GM12878 (cell line): Measurements from ENCODE around the gene BEGAIN. TPM values are rescaled to one million over a fixed set of nuclear protein-coding genes. Genes with fewer than 3 reads are reported as not detected.

Experiments
- ATAC-seq: fragments of 200-7000 bp; cut with Tn5 transposase; 3 replicates; pipeline ENCODE4 v1.9.1; 2020; ENCODE audit warnings: mild to moderate bottlenecking, moderate library complexity
- BruUV-seq: library from RNA; stranded (reverse); fragments of 400-500 nt; replicated peaks from 2 replicates; lab custom pipeline; 2021; lab: Mats Ljungman, UMichigan
- CTCF ChIA-PET: fragments of 300-600 bp; sonication (Branson Sonifier 250); formaldehyde crosslinking; extraction: SDS; loops from one replicate; lab custom pipeline; 2021; ENCODE audit warnings: inconsistent platforms; lab: Yijun Ruan, JAX
- POLR2A ChIA-PET: fragments of 350-600 bp; formaldehyde crosslinking; extraction: SDS; loops from one replicate; lab custom pipeline; 2021; ENCODE audit warnings: inconsistent platforms; lab: Charles Lee
- RAD21 ChIA-PET: fragments of 300-600 bp; sonication (Branson Sonifier 250); formaldehyde crosslinking; loops from one replicate; lab custom pipeline; 2023; ENCODE audit warnings: antibody characterized with exemption; ENCODE audit not compliant: unreplicated experiment; lab: Charles Lee
- SMC1A ChIA-PET: fragments of 300-600 bp; sonication (Branson Sonifier 250); formaldehyde crosslinking; loops from one replicate; lab custom pipeline; 2023; ENCODE audit not compliant: unreplicated experiment, uncharacterized antibody; lab: Charles Lee
- DNase-seq: peaks from one replicate; pipeline ENCODE4 v3.0.0-alpha.2; 2011; ENCODE audit warnings: low read depth, low spot score
- FAIRE-seq: peaks from 3 replicates; lab custom pipeline; 2011; peaks lifted over from hg19 to GRCh38; lab: Jason Lieb, UNC
- H2AFZ ChIP-seq: 2 replicates; pipeline ENCODE4 v1.6.0; 2011; ENCODE audit warnings: low read depth, low read length, control low read depth; ENCODE audit not compliant: control insufficient read depth
- H3K27ac ChIP-seq: 2 replicates; pipeline ENCODE4 v1.5.1; 2011; ENCODE audit warnings: control low read depth; ENCODE audit not compliant: control insufficient read depth, insufficient read depth
- H3K27me3 ChIP-seq, 2 experiments: replicated peaks in 1 of 2; 2 replicates each; pipeline versions ENCODE4 v1.6.0 to v1.6.1; 2011; ENCODE audit warnings: low read length in 1 of 2; ENCODE audit not compliant: control insufficient read depth in 2 of 2, insufficient read depth in 2 of 2
- H3K36me3 ChIP-seq, 2 experiments: 2 replicates each; pipeline ENCODE4 v1.5.1; 2011; ENCODE audit warnings: low read length in 1 of 2; ENCODE audit not compliant: control insufficient read depth in 2 of 2, insufficient read depth in 2 of 2
- H3K4me1 ChIP-seq: 2 replicates; pipeline ENCODE4 v1.6.1; 2011; ENCODE audit warnings: mild to moderate bottlenecking, low read length, moderate library complexity, mixed read lengths; ENCODE audit not compliant: control insufficient read depth, insufficient read depth
- H3K4me2 ChIP-seq: 2 replicates; pipeline ENCODE4 v1.6.0; 2011; ENCODE audit warnings: control low read depth; ENCODE audit not compliant: control insufficient read depth, insufficient read depth
- H3K4me3 ChIP-seq: fragments of 200-600 bp; sonication (generic); 2 replicates; pipeline ENCODE4 v1.5.1; 2016
- H3K79me2 ChIP-seq: 2 replicates; pipeline ENCODE4 v1.6.0; 2011; ENCODE audit warnings: low read length; ENCODE audit not compliant: control insufficient read depth, insufficient read depth
- H3K9ac ChIP-seq: 2 replicates; pipeline ENCODE4 v1.8.0; 2011; ENCODE audit warnings: low read length, control low read depth, mixed read lengths; ENCODE audit not compliant: control insufficient read depth, insufficient read depth
- H3K9me3 ChIP-seq: replicated peaks from 3 replicates; pipeline ENCODE4 v1.5.1; 2011; ENCODE audit warnings: mild to moderate bottlenecking, low read length; ENCODE audit not compliant: control insufficient read depth, insufficient read depth
- H4K20me1 ChIP-seq: 2 replicates; pipeline ENCODE4 v1.6.0; 2011; ENCODE audit not compliant: control insufficient read depth, insufficient read depth
- EGR1 ChIP-seq, 2 experiments: IDR thresholded peaks; 1 replicate in 1 of 2; 2 replicates in 1 of 2; pipeline ENCODE4 v1.6.1; 2011 to 2012; ENCODE audit warnings: low read depth in 2 of 2, low read length in 2 of 2, borderline replicate concordance in 1 of 2, mild to moderate bottlenecking in 1 of 2, moderate library complexity in 1 of 2
- ETV6 ChIP-seq, 2 experiments: fragments of 450-650 bp in 1 of 2; IDR thresholded peaks in 1 of 2; conservative IDR thresholded peaks in 1 of 2; 2 replicates each; pipeline ENCODE4 v1.6.1; 2014; ENCODE audit warnings: antibody characterized with exemption in 1 of 2, borderline replicate concordance in 1 of 2, low read depth in 1 of 2, mild to moderate bottlenecking in 1 of 2, moderate library complexity in 1 of 2
- EZH2 ChIP-seq: IDR thresholded peaks from 2 replicates; pipeline ENCODE4 v1.6.1; 2012; ENCODE audit warnings: low read depth, mild to moderate bottlenecking, control low read depth, inconsistent platforms, low read length, borderline replicate concordance; ENCODE audit not compliant: control insufficient read depth
- HDGF ChIP-seq: fragments of 450-650 bp; IDR thresholded peaks from 2 replicates; pipeline ENCODE4 v1.6.1; 2016; ENCODE audit warnings: antibody characterized with exemption
- MLLT1 ChIP-seq: fragments of 450-650 bp; IDR thresholded peaks from 2 replicates; pipeline ENCODE4 v1.6.1; 2016; ENCODE audit warnings: mild to moderate bottlenecking
- NFIC ChIP-seq: IDR thresholded peaks from 2 replicates; pipeline ENCODE4 v1.6.1; 2012; ENCODE audit warnings: low read depth, mild to moderate bottlenecking, inconsistent platforms, low read length, moderate library complexity
- NFYA ChIP-seq: IDR thresholded peaks from 2 replicates; pipeline ENCODE4 v1.6.1; 2011; ENCODE audit warnings: low read depth, mild to moderate bottlenecking, low read length, improper control_type of control experiment, borderline replicate concordance
- NR2F1 ChIP-seq: fragments of 450-650 bp; conservative IDR thresholded peaks from 2 replicates; pipeline ENCODE4 v1.6.1; 2017; ENCODE audit warnings: mild to moderate bottlenecking
- SIN3A ChIP-seq: IDR thresholded peaks from 2 replicates; pipeline ENCODE4 v1.6.1; 2012; ENCODE audit warnings: low read depth, low read length, improper control_type of control experiment
- SUPT20H ChIP-seq: IDR thresholded peaks from 2 replicates; pipeline ENCODE4 v1.6.1; 2011; ENCODE audit warnings: low read depth, mild to moderate bottlenecking, low read length, moderate library complexity, borderline replicate concordance; ENCODE audit not compliant: control insufficient read depth
- SUZ12 ChIP-seq: fragments of 200-600 bp; sonication (generic); IDR thresholded peaks from one replicate; pipeline ENCODE4 v1.6.1; 2018; ENCODE audit warnings: antibody characterized with exemption, mild to moderate bottlenecking; ENCODE audit not compliant: unreplicated experiment
- YY1 ChIP-seq: IDR thresholded peaks from 2 replicates; pipeline ENCODE4 v1.6.1; 2011; ENCODE audit warnings: low read depth, mild to moderate bottlenecking, low read length
- ZNF274 ChIP-seq: IDR thresholded peaks from one replicate; pipeline ENCODE4 v1.8.0; 2011; ENCODE audit not compliant: insufficient read length, insufficient read depth
- WGBS: methylation state at CpG from one replicate; pipeline ENCODE4 v1.1.6; 2016; ENCODE audit warnings: low lambda C conversion rate; ENCODE audit not compliant: insufficient replicate concordance, insufficient coverage; ENCODE audit errors: missing lambda C conversion rate; 5-methylcytosine and 5-hydroxymethylcytosine counted together
- in situ Hi-C: fragments of 300-500 bp; cut with MboI; formaldehyde crosslinking; loops from 9 replicates; pipeline ENCODE4 v1.14.3; 2018; ENCODE audit warnings: mixed read lengths
- intact Hi-C: fragments of 100-400 bp; cut with micrococcal nuclease; formaldehyde crosslinking; loops from one replicate; pipeline ENCODE4 v1.14.2; 2022; ENCODE audit not compliant: unreplicated experiment
- polyA plus RNA-seq, 11 experiments: library from polyadenylated mRNA; depleted of rRNA in 4 of 11; unstranded in 6 of 11; stranded (reverse) in 5 of 11; fragments of >200 nt; fragmentation: Nextera tagmentation in 4 of 11; fragmentation: Illumina TruSeq in 1 of 11; extraction: Ambion mirVana in 4 of 11; extraction: Trizol in 1 of 11; gene quantifications; 1 replicate in 1 of 11; 2 replicates in 10 of 11; pipeline versions ENCODE4 v1.2.1 to v1.2.3, GENCODE V29; 2011 to 2016; ENCODE audit warnings: inconsistent platforms in 2 of 11, missing spikeins in 2 of 11, low read depth in 1 of 11
- total RNA-seq, 4 experiments: library from RNA; depleted of rRNA in 3 of 4; stranded (reverse); fragments of >200 nt in 3 of 4; fragmentation: Illumina TruSeq in 1 of 4; extraction: Trizol in 1 of 4; gene quantifications; 2 replicates each; pipeline versions ENCODE4 v1.2.1 to v1.2.3, GENCODE V29; 2013 to 2021

BEGAIN gene
- total and polyA plus RNA-seq, 10 of the 15 experiments (the other 5 are each of a cell fraction or from before 2014, with no cell fraction given): 0.01 to 0.31 (median 0.06) TPM; not detected in 5

- ChIA-PET POLR2A (no interaction called here), CTCF (interaction anchor here (1.2 kb wide), 1 partner anchor 115 kb away, joined by 3 read pairs; no protein-coding TSS in a partner anchor), SMC1A (no interaction called here), RAD21 (no interaction called here)
- H3K36me3 ChIP-seq: no peaks in the 10 kb centered on the region
- intact Hi-C loops (no loop called here), in situ Hi-C loops (no loop called here)
- H3K4me2 ChIP-seq: no peak overlapping the region
- H2AFZ ChIP-seq: no peak overlapping the region
- FAIRE-seq: no peak
- H3K9me3 ChIP-seq: no peaks in the 10 kb centered on the region; the same call in 1 of the 3 replicates
- no peak overlapping the region for H3K9ac ChIP-seq
- WGBS: 42% methylated on average over 2 of the region's 2 CpGs
- no peak overlapping the region for H3K4me3 ChIP-seq
- H3K27me3 ChIP-seq: no peaks in the 10 kb centered on the region; a peak in 1 of 4 replicates
- H3K27ac ChIP-seq: no peak overlapping the region
- ATAC-seq: no peak
- no peaks in the 10 kb centered on the region for H3K79me2 ChIP-seq
- H3K4me1 ChIP-seq: no peaks in the 10 kb centered on the region
- no peak for TF ChIP-seq NFIC
- TF ChIP-seq MLLT1: no peak
- no peak for TF ChIP-seq HDGF
- TF ChIP-seq ETV6 (conservative IDR thresholded peaks at IDR 0.05 in 1 of 2, IDR thresholded peaks at IDR 0.05 in 1 of 2; ENCODE audit: borderline replicate concordance in 1 of 2, low read depth in 1 of 2): no peak
- no peak for TF ChIP-seq ZNF274
- TF ChIP-seq NFYA: no peak
- no peak for TF ChIP-seq SUZ12
- TF ChIP-seq YY1: no peak
- TF ChIP-seq EZH2: no peak
- TF ChIP-seq NR2F1: no peak
- no peak for TF ChIP-seq SUPT20H
- no peak for TF ChIP-seq SIN3A
- TF ChIP-seq EGR1 (IDR thresholded peaks at IDR 0.05; ENCODE audit: borderline replicate concordance in 1 of 2, low read depth in 2 of 2, low read length in 2 of 2): no peak
- DNase-seq: no peak
- H4K20me1 ChIP-seq: no peaks in the 10 kb centered on the region
- no TSS peak for BruUV-seq
Observed at GRCh38 chr14:100601064-100601463, 13.8 kb upstream of the BEGAIN start.
